ENCODE measurements around the gene LAMC3.

Gene LAMC3

GRCh38 chr9:130994135-130995085 is 14.6 kb upstream of the LAMC3 start:
- DNase-seq = no peak

GRCh38 chr9:130995086-130996011 is 13.6 kb upstream of the LAMC3 start:
- peak; percentile 34 for DNase-seq
- H3K4me3 ChIP-seq (ENCODE audit: low read depth, low read length) = no peak overlapping the region
- H3K27me3 ChIP-seq (replicated peaks) = peaks cover 57% of the 10 kb centered on the region
- H3K36me3 ChIP-seq (replicated peaks) = no peaks in the 10 kb centered on the region
- in situ Hi-C loops (cut with HindIII; ENCODE audit: low pct_ligation_motif_present, low sequenced_read_pairs) = no loop called here
- H3K27ac ChIP-seq = no peak overlapping the region
- TF ChIP-seq CTCF (IDR thresholded peaks at IDR 0.05; ENCODE audit: low read depth, low read length, missing control alignments) = no peak

More at GRCh38 chr9:130994135-130995085, 14.6 kb upstream of the LAMC3 start:
- Histone ChIP-seq H3K27ac (no peak overlapping the region), H3K27me3 (replicated peaks) (peaks cover 55% of the 10 kb centered on the region), H3K36me3 (replicated peaks) (no peaks in the 10 kb centered on the region), H3K4me3 (ENCODE audit: low read depth, low read length) (no peak overlapping the region)
- in situ Hi-C loops (cut with HindIII; ENCODE audit: low pct_ligation_motif_present, low sequenced_read_pairs) = no loop called here
- TF ChIP-seq CTCF (IDR thresholded peaks at IDR 0.05; ENCODE audit: low read depth, low read length, missing control alignments) = no peak

GRCh38 chr9:130996205-130996604 is 12.8 kb upstream of the LAMC3 start:
- DNase-seq = no peak
- Histone ChIP-seq H3K27ac (no peak overlapping the region), H3K36me3 (replicated peaks) (no peaks in the 10 kb centered on the region), H3K4me3 (ENCODE audit: low read depth, low read length) (no peak overlapping the region), H3K27me3 (replicated peaks) (peaks cover 57% of the 10 kb centered on the region)
- in situ Hi-C loops (cut with HindIII; ENCODE audit: low pct_ligation_motif_present, low sequenced_read_pairs) = no loop called here
- TF ChIP-seq CTCF (IDR thresholded peaks at IDR 0.05; ENCODE audit: low read depth, low read length, missing control alignments) = no peak

- no peak for TF ChIP-seq CTCF (IDR thresholded peaks at IDR 0.05; ENCODE audit: low read depth, low read length, missing control alignments)
- no peak for DNase-seq
- no peaks in the 10 kb centered on the region for H3K36me3 ChIP-seq (replicated peaks)
- in situ Hi-C loops (cut with HindIII; ENCODE audit: low pct_ligation_motif_present, low sequenced_read_pairs) = no loop called here
- H3K4me3 ChIP-seq (ENCODE audit: low read depth, low read length) = no peak overlapping the region
- H3K27ac ChIP-seq = no peak overlapping the region
- peaks cover 57% of the 10 kb centered on the region for H3K27me3 ChIP-seq (replicated peaks)
Measured at GRCh38 chr9:130996676-130997394, 12.1 kb upstream of the LAMC3 start.

GRCh38 chr9:130997395-130997684 is 11.6 kb upstream of the LAMC3 start:
- no peak for DNase-seq
- Histone ChIP-seq H3K4me3 (ENCODE audit: low read depth, low read length) (no peak overlapping the region), H3K27ac (no peak overlapping the region), H3K27me3 (replicated peaks) (peaks cover 60% of the 10 kb centered on the region), H3K36me3 (replicated peaks) (no peaks in the 10 kb centered on the region)
- in situ Hi-C loops (cut with HindIII; ENCODE audit: low pct_ligation_motif_present, low sequenced_read_pairs) = no loop called here
- TF ChIP-seq CTCF (IDR thresholded peaks at IDR 0.05; ENCODE audit: low read depth, low read length, missing control alignments) = no peak

Measured in brain microvascular endothelial cell (primary cell).